DND-41 (cell line): ENCODE data around the gene ITGA2.

Experiments
- ATAC-seq: fragments of 200-7000 bp; cut with Tn5 transposase; 3 replicates; pipeline ENCODE4 v1.9.1; 2021; ENCODE audit warnings: low read depth; ENCODE audit not compliant: insufficient read depth
- DNase-seq: peaks from one replicate; pipeline ENCODE4 v3.0.0-alpha.2; 2020
- H2AFZ ChIP-seq: 2 replicates; pipeline ENCODE4 v1.6.0; 2012; ENCODE audit warnings: low read depth, low read length
- H3K27ac ChIP-seq: 2 replicates; pipeline ENCODE4 v1.5.1; 2012; ENCODE audit warnings: low read length, inconsistent platforms
- H3K27me3 ChIP-seq: fragments of 200-600 bp; sonication (generic); 2 replicates; pipeline ENCODE4 v1.6.0; 2012; ENCODE audit warnings: low read length, mild to moderate bottlenecking, inconsistent platforms; ENCODE audit not compliant: insufficient read depth, poor library complexity
- H3K36me3 ChIP-seq: 2 replicates; pipeline ENCODE4 v1.5.1; 2012; ENCODE audit warnings: low read length, inconsistent platforms; ENCODE audit not compliant: insufficient read depth
- H3K4me1 ChIP-seq: 2 replicates; pipeline ENCODE4 v1.5.1; 2012; ENCODE audit warnings: mild to moderate bottlenecking, low read length; ENCODE audit not compliant: insufficient read depth
- H3K4me2 ChIP-seq: 2 replicates; pipeline ENCODE4 v1.6.0; 2012; ENCODE audit warnings: mild to moderate bottlenecking, moderate library complexity, low read length, inconsistent platforms; ENCODE audit not compliant: insufficient read depth
- H3K4me3 ChIP-seq, 2 experiments: fragments of 200-600 bp in 1 of 2; shearing (Covaris generic) in 1 of 2; 2 replicates each; pipeline ENCODE4 v1.5.1; 2012 to 2016; ENCODE audit warnings: inconsistent platforms in 2 of 2, low read length in 2 of 2, mild to moderate bottlenecking in 2 of 2, low read depth in 1 of 2, moderate library complexity in 1 of 2
- H3K79me2 ChIP-seq: 2 replicates; pipeline ENCODE4 v1.6.0; 2012; ENCODE audit warnings: low read length, inconsistent platforms; ENCODE audit not compliant: insufficient read depth
- H3K9ac ChIP-seq: 2 replicates; pipeline ENCODE4 v1.6.0; 2012; ENCODE audit warnings: low read depth, mild to moderate bottlenecking, inconsistent platforms, low read length, moderate library complexity
- H3K9me3 ChIP-seq: 2 replicates; pipeline ENCODE4 v1.5.1; 2012; ENCODE audit warnings: low read length, moderate library complexity, mild to moderate bottlenecking, inconsistent platforms; ENCODE audit not compliant: insufficient read depth, severe bottlenecking
- H4K20me1 ChIP-seq: 2 replicates; pipeline ENCODE4 v1.6.0; 2012; ENCODE audit warnings: low read length; ENCODE audit not compliant: insufficient read depth
- EZH2 ChIP-seq: IDR thresholded peaks from 3 replicates; pipeline ENCODE4 v1.6.1; 2012; ENCODE audit warnings: borderline replicate concordance, low read depth, mild to moderate bottlenecking, moderate library complexity, low read length, inconsistent platforms; ENCODE audit not compliant: severe bottlenecking
- TF ChIP-seq, protein P1 (sequence below): IDR thresholded peaks from 2 replicates; pipeline ENCODE4 v1.5.1; 2012; ENCODE audit warnings: borderline replicate concordance, low read length, moderate library complexity, mild to moderate bottlenecking; ENCODE audit not compliant: poor library complexity, severe bottlenecking; ENCODE audit errors: extremely low read depth

Gene ITGA2

DNA sequence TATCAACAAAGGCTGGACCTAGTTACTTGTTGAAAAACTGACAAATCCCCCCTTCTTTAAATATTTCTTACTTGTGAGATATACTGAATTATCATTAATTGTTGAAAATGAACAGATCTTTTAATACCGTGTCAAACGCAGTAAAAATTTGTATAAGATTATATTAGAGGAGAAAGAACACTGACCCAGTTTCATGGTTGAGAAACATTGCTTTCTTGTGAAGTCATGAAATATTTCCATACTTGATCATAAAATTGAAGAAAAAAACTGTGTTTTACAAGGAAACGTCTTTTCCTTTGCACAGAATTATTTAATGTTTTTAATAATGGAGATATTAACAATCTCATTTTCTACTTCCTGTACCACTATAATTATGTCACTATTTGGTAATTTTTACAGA lies 74.6 kb downstream of the ITGA2 start:
- Histone ChIP-seq H3K9ac (no peak overlapping the region), H2AFZ (no peak overlapping the region), H3K4me3 (no peak overlapping the region), H3K27ac (no peak overlapping the region), H3K4me2 (no peak overlapping the region), H3K4me1 (no peaks in the 10 kb centered on the region), H3K79me2 (no peaks in the 10 kb centered on the region), H3K9me3 (no peaks in the 10 kb centered on the region), H3K27me3 (no peaks in the 10 kb centered on the region), H3K36me3 (0 out of 2 replicates have a peak, but pooled peaks cover 15% of the 10 kb centered on the region), H4K20me1 (no peaks in the 10 kb centered on the region)
- DNase-seq (no peak), ATAC-seq (no peak)
- no peak for TF ChIP-seq EZH2
- TF ChIP-seq, protein P1, sequence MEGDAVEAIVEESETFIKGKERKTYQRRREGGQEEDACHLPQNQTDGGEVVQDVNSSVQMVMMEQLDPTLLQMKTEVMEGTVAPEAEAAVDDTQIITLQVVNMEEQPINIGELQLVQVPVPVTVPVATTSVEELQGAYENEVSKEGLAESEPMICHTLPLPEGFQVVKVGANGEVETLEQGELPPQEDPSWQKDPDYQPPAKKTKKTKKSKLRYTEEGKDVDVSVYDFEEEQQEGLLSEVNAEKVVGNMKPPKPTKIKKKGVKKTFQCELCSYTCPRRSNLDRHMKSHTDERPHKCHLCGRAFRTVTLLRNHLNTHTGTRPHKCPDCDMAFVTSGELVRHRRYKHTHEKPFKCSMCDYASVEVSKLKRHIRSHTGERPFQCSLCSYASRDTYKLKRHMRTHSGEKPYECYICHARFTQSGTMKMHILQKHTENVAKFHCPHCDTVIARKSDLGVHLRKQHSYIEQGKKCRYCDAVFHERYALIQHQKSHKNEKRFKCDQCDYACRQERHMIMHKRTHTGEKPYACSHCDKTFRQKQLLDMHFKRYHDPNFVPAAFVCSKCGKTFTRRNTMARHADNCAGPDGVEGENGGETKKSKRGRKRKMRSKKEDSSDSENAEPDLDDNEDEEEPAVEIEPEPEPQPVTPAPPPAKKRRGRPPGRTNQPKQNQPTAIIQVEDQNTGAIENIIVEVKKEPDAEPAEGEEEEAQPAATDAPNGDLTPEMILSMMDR, result no peak

DNA sequence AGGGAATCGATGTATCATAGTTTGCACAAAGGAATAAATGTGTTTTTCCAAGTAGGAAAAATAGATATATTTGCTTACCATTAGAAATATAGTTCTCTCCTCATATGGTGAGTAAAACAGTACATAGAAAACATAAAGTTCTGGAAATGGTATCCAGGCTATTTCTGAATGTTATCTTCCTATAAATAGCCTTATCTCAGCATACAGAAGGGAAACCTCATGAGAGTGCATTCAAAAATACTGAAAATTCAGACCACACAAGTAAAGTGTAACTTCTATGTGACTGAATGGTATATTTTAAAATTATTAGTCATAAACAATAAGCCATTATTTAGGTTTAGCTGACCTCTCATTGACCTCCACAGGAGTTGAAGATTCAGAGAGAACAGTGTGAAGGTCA lies 76.9 kb downstream of the ITGA2 start:
- no peaks in the 10 kb centered on the region for H3K4me1 ChIP-seq
- 0 out of 2 replicates have a peak, but pooled peaks cover 7% of the 10 kb centered on the region for H3K36me3 ChIP-seq
- H3K79me2 ChIP-seq, result no peaks in the 10 kb centered on the region
- H3K9me3 ChIP-seq, result no peaks in the 10 kb centered on the region
- H3K27ac ChIP-seq, result no peak overlapping the region
- ATAC-seq (no peak), DNase-seq (no peak)
- no peak for TF ChIP-seq EZH2
- TF ChIP-seq, protein P1, result no peak
- H3K9ac ChIP-seq, result no peak overlapping the region
- H3K4me2 ChIP-seq, result no peak overlapping the region
- no peak overlapping the region for H2AFZ ChIP-seq
- no peak overlapping the region for H3K4me3 ChIP-seq
- H3K27me3 ChIP-seq, result no peaks in the 10 kb centered on the region
- H4K20me1 ChIP-seq, result no peaks in the 10 kb centered on the region

- no peaks in the 10 kb centered on the region for H3K27me3 ChIP-seq
Observed at GRCh38 chr5:53067641-53068040, 78.5 kb downstream of the ITGA2 start.

More at GRCh38 chr5:53067641-53068040, 78.5 kb downstream of the ITGA2 start:
- H3K9ac ChIP-seq, result no peak overlapping the region
- H2AFZ ChIP-seq, result no peak overlapping the region
- no peaks in the 10 kb centered on the region for H3K4me1 ChIP-seq
- DNase-seq (no peak), ATAC-seq (no peak)
- TF ChIP-seq EZH2, result no peak
- TF ChIP-seq, protein P1, result no peak
- no peak overlapping the region for H3K27ac ChIP-seq
- H3K9me3 ChIP-seq, result no peaks in the 10 kb centered on the region
- H3K4me3 ChIP-seq, result no peak overlapping the region
- H4K20me1 ChIP-seq, result no peaks in the 10 kb centered on the region
- no peaks in the 10 kb centered on the region for H3K79me2 ChIP-seq
- H3K4me2 ChIP-seq, result no peak overlapping the region
- 0 out of 2 replicates have a peak, but pooled peaks cover 7% of the 10 kb centered on the region for H3K36me3 ChIP-seq
